Activated CD8-positive, alpha-beta memory T cell treated with anti-CD3 and anti-CD28 coated beads for 36 hours (primary cell): ENCODE measurements around the gene LCK. TPM values are rescaled to one million over a fixed set of nuclear protein-coding genes. Genes with fewer than 3 reads are reported as not detected.

Source experiments
- CTCF ChIA-PET: fragments of 350-600 bp; sonication (Branson Sonifier 250); formaldehyde crosslinking; loops from one replicate; lab custom pipeline; 2021; ENCODE audit warnings: antibody characterized with exemption; lab: Charles Lee
- POLR2A ChIA-PET: fragments of 350-600 bp; sonication (Branson Sonifier 250); formaldehyde crosslinking; loops from one replicate; lab custom pipeline; 2021; ENCODE audit warnings: antibody characterized with exemption; lab: Charles Lee
- total RNA-seq, 2 experiments: library from RNA; stranded (reverse); gene quantifications; one replicate each; pipeline ENCODE4 v1.2.3, GENCODE V29; 2021

Gene LCK
- total RNA-seq, 2 experiments from 2014 or later = 279 to 294 TPM

GRCh38 chr1:32231843-32232432 lies 19.1 kb upstream of the LCK start:
- ChIA-PET POLR2A (no interaction called here), CTCF (interaction anchor here (1.6 kb wide), 1 partner anchor 16 kb away, joined by 4 read pairs; no protein-coding TSS in a partner anchor)

GRCh38 chr1:32232558-32233304 lies 18.3 kb upstream of the LCK start:
- CTCF ChIA-PET = interaction anchor here (1.6 kb wide), 1 partner anchor 16 kb away, joined by 4 read pairs; no protein-coding TSS in a partner anchor
- POLR2A ChIA-PET = interaction anchor here (0.6 kb wide), 1 partner anchor 230 kb away, joined by 3 read pairs; no protein-coding TSS in a partner anchor

GRCh38 chr1:32234792-32235191 lies 16.3 kb upstream of the LCK start:
- POLR2A ChIA-PET = no interaction called here
- CTCF ChIA-PET = no interaction called here

- POLR2A ChIA-PET = no interaction called here
- CTCF ChIA-PET = interaction anchor here (1.2 to 6.4 kb wide), 4 partner anchors 11 to 51 kb away, joined by 4 to 59 read pairs (median 10); partner anchors contain the start of genes FAM167B and LCK
Observed at GRCh38 chr1:32239337-32239736, 11.7 kb upstream of the LCK start.

- CTCF ChIA-PET = interaction anchor here (0.9 to 6.4 kb wide), 6 partner anchors 10 to 174 kb away, joined by 3 to 59 read pairs (median 5); partner anchors contain the start of genes FAM167B and LCK
- POLR2A ChIA-PET = interaction anchor here (1.4 to 2.3 kb wide), 3 partner anchors 10 to 51 kb away, joined by 3 to 20 read pairs (median 5); partner anchors contain the start of gene LCK
Observed at GRCh38 chr1:32239790-32240139, 11.3 kb upstream of the LCK start.

- ChIA-PET CTCF (interaction anchor here (0.9 to 6.4 kb wide), 12 partner anchors 10 to 173 kb away, joined by 3 to 59 read pairs (median 3); partner anchors contain the start of genes FAM167B and LCK), POLR2A (interaction anchor here (0.7 to 2.3 kb wide), 6 partner anchors 10 to 167 kb away, joined by 3 to 20 read pairs (median 4); partner anchors contain the start of genes LCK, TMEM39B and TXLNA)
Observed at GRCh38 chr1:32240140-32240951, 10.7 kb upstream of the LCK start.

- CTCF ChIA-PET = interaction anchor here (0.7 to 6.4 kb wide), 11 partner anchors 9 to 122 kb away, joined by 3 to 59 read pairs (median 3); partner anchors contain the start of genes FAM167B and LCK
Observed at GRCh38 chr1:32241001-32241763, 9.9 kb upstream of the LCK start.

GRCh38 chr1:32242341-32242851 lies 8.7 kb upstream of the LCK start:
- CTCF ChIA-PET = interaction anchor here (0.6 kb wide), 2 partner anchors 128 to 228 kb away, joined by 3 to 4 read pairs; no protein-coding TSS in a partner anchor
- POLR2A ChIA-PET = interaction anchor here (0.5 kb wide), 1 partner anchor 78 kb away, joined by 3 read pairs; no protein-coding TSS in a partner anchor

More at GRCh38 chr1:32241001-32241763, 9.9 kb upstream of the LCK start:
- POLR2A ChIA-PET = interaction anchor here (0.7 to 2.3 kb wide), 8 partner anchors 9 to 168 kb away, joined by 3 to 20 read pairs (median 4); partner anchors contain the start of genes KPNA6, LCK, TMEM39B and TXLNA

GRCh38 chr1:32246888-32247273 lies 4.2 kb upstream of the LCK start, which contains the start of gene FAM167B:
TSS of gene FAM167B (plus strand) at chr1:32247222. CDS start at chr1:32247422, 200 bp downstream.
- ChIA-PET CTCF (interaction anchor here (0.6 to 6.7 kb wide), 7 partner anchors 8 to 33 kb away, joined by 3 to 59 read pairs (median 7); partner anchors contain the start of genes EIF3I and TMEM234), POLR2A (no interaction called here)

- CTCF ChIA-PET = interaction anchor here (1.0 to 6.7 kb wide), 12 partner anchors 9 to 139 kb away, joined by 3 to 59 read pairs (median 5); partner anchors contain the start of genes EIF3I and TMEM234
- POLR2A ChIA-PET = interaction anchor here (0.6 to 1.3 kb wide), 2 partner anchors 31 to 45 kb away, joined by 3 read pairs; partner anchors contain the start of gene HDAC1
Observed at GRCh38 chr1:32247452-32247851, 3.6 kb upstream of the LCK start.

- POLR2A ChIA-PET = interaction anchor here (0.6 to 3.6 kb wide), 7 partner anchors 7 to 62 kb away, joined by 3 to 20 read pairs (median 3); partner anchors contain the start of gene HDAC1
- CTCF ChIA-PET = interaction anchor here (0.5 to 6.7 kb wide), 24 partner anchors 9 to 382 kb away, joined by 3 to 59 read pairs (median 4); partner anchors contain the start of genes CCDC28B, EIF3I, HDAC1 and TMEM234
Observed at GRCh38 chr1:32247983-32248889, 2.8 kb upstream of the LCK start.

- ChIA-PET CTCF (interaction anchor here (1.1 to 6.7 kb wide), 9 partner anchors 11 to 83 kb away, joined by 3 to 59 read pairs (median 6); no protein-coding TSS in a partner anchor), POLR2A (interaction anchor here (0.5 to 4.2 kb wide), 8 partner anchors 9 to 377 kb away, joined by 3 to 20 read pairs (median 6); partner anchors contain the start of genes HDAC1, KPNA6 and MARCKSL1)
Observed at GRCh38 chr1:32249831-32250525, 1.1 kb upstream of the LCK start.

GRCh38 chr1:32255072-32256071 lies 4.3 kb downstream of the LCK start:
- ChIA-PET POLR2A (interaction anchor here (0.6 to 0.9 kb wide), 4 partner anchors 11 to 48 kb away, joined by 3 to 7 read pairs (median 5); no protein-coding TSS in a partner anchor), CTCF (interaction anchor here (1.0 to 2.1 kb wide), 2 partner anchors 10 to 15 kb away, joined by 4 to 7 read pairs; no protein-coding TSS in a partner anchor)
